ENCODE measurements around the gene STX16. TPM values are rescaled to one million over a fixed set of nuclear protein-coding genes. Genes with fewer than 3 reads are reported as not detected.

The STX16 gene
- total and polyA plus RNA-seq, 9 of the 15 experiments (the other 6 are each of a cell fraction or from before 2014, with no cell fraction given) = 4.4 to 43.5 (median 14.7) TPM

- CTCF ChIA-PET (ENCODE audit: low intra/inter-chr PET ratio) = no interaction called here
- intact Hi-C loops (cut with micrococcal nuclease) = no loop called here
- H3K27ac ChIP-seq (ENCODE audit: extremely low read depth, low read depth, low read length) = peak overlapping the region; percentile 73; the same call in 2 of the 3 replicates
- TF ChIP-seq ZNF224 (CRISPR knock-in tag; IDR thresholded peaks at IDR 0.05) (no peak), ZNF707 (CRISPR knock-in tag; conservative IDR thresholded peaks at IDR 0.05) (no peak), POLR2G (IDR thresholded peaks at IDR 0.05; ENCODE audit: low read depth, low read length) (peak; percentile 45), TRIM24 (IDR thresholded peaks at IDR 0.05) (peak; percentile 29 to 75; a peak in 1 of 4 replicates), NR1H2 (CRISPR knock-in tag; IDR thresholded peaks at IDR 0.05) (0 out of 2 replicates have a peak, but pooled peaks have one; percentile 72), ZFPM2 (CRISPR knock-in tag; IDR thresholded peaks at IDR 0.05) (no peak), FOXO4 (CRISPR knock-in tag; IDR thresholded peaks at IDR 0.05) (no peak), PHF21A (IDR thresholded peaks at IDR 0.05; ENCODE audit: borderline replicate concordance, low read depth) (no peak), ZNF766 (CRISPR knock-in tag; conservative IDR thresholded peaks at IDR 0.05) (no peak), GTF3C2 (IDR thresholded peaks at IDR 0.05; ENCODE audit: borderline replicate concordance, extremely low read depth, insufficient read length) (no peak), E4F1 (CRISPR knock-in tag; IDR thresholded peaks at IDR 0.05; ENCODE audit: borderline replicate concordance) (no peak), C11orf30 (IDR thresholded peaks at IDR 0.05; ENCODE audit: low read depth) (peak; percentile 88), ARID2 (IDR thresholded peaks at IDR 0.05) (peak; percentile 100), ZNF197 (CRISPR knock-in tag; IDR thresholded peaks at IDR 0.05; ENCODE audit: low read depth) (no peak)
Measured at GRCh38 chr20:58623579-58624473, 27.3 kb upstream of the STX16 start.

More at GRCh38 chr20:58623579-58624473, 27.3 kb upstream of the STX16 start:
- in situ Hi-C loops (cut with MboI) = no loop called here
- peaks cover 24 to 33% of the 10 kb centered on the region in 2 experiments for H3K4me1 ChIP-seq (replicated peaks in 1 of 2; ENCODE audit: control insufficient read depth in 2 of 2, insufficient read depth in 2 of 2, low read length in 2 of 2)
- peak; percentile 81 for FAIRE-seq
- no peaks in the 10 kb centered on the region for H3K9me3 ChIP-seq (replicated peaks; ENCODE audit: control insufficient read depth, insufficient read depth, low read depth, low read length)
- WGBS (ENCODE audit: insufficient coverage, low coverage, missing lambda C conversion rate) = 6% methylated on average over 22 of the region's 29 CpGs
- no peak overlapping the region for H3K4me3 ChIP-seq
- peak overlapping the region; percentile 59 for H3K4me2 ChIP-seq (ENCODE audit: insufficient read depth, low read length)
- DNase-seq (ENCODE audit: extremely low read depth in 1 of 4, low spot score in 3 of 4) = peak; percentile 88 to 91 (median 89)
- peaks cover 3 to 18% of the 10 kb centered on the region in 2 experiments; a peak in 3 of 5 replicates for H3K27me3 ChIP-seq (ENCODE audit: control insufficient read depth in 2 of 2, insufficient read depth in 2 of 2, low read length in 2 of 2)
- H2AFZ ChIP-seq (ENCODE audit: low read depth, low read length) = peak overlapping the region; percentile 84
- H3K36me3 ChIP-seq (ENCODE audit: control insufficient read depth, insufficient read depth, low read length) = no peaks in the 10 kb centered on the region; the same call in 2 of the 3 replicates
- no peaks in the 10 kb centered on the region for H3K9me1 ChIP-seq (ENCODE audit: control insufficient read depth, insufficient read depth, low read length)
- H3K79me2 ChIP-seq (ENCODE audit: control insufficient read depth, insufficient read depth, low read length) = no peaks in the 10 kb centered on the region
- BruUV-seq (replicated peaks) = no TSS peak
- POLR2A ChIA-PET = interaction anchor here (0.6 to 1.2 kb wide), 5 partner anchors 9 to 1552 kb away, joined by 3 to 4 read pairs (median 3); no protein-coding TSS in a partner anchor
- peak; percentile 97 for ATAC-seq
- H4K20me1 ChIP-seq (replicated peaks; ENCODE audit: control insufficient read depth, insufficient read depth, low read length) = no peaks in the 10 kb centered on the region
- H3K9ac ChIP-seq (ENCODE audit: insufficient read depth in 1 of 2, low read depth in 2 of 2, low read length in 2 of 2) = peak overlapping the region; percentile 48 to 63; a peak in 2 of 4 replicates
